Retinal pigment epithelial cell (primary cell): Measurements from ENCODE around the gene UVRAG.

Source experiments
- DNase-seq: peaks from one replicate; pipeline ENCODE4 v3.0.0-alpha.2; 2010; ENCODE audit warnings: low read depth
- H3K4me3 ChIP-seq: 2 replicates; pipeline ENCODE4 v1.5.1; 2011; ENCODE audit warnings: mild to moderate bottlenecking, low read length, control low read depth, moderate library complexity
- TF ChIP-seq, protein P1 (sequence below): conservative IDR thresholded peaks from 2 replicates; pipeline ENCODE4 v1.5.1; 2011; ENCODE audit warnings: low read depth, low read length, control low read depth, inconsistent platforms

UVRAG gene

DNA sequence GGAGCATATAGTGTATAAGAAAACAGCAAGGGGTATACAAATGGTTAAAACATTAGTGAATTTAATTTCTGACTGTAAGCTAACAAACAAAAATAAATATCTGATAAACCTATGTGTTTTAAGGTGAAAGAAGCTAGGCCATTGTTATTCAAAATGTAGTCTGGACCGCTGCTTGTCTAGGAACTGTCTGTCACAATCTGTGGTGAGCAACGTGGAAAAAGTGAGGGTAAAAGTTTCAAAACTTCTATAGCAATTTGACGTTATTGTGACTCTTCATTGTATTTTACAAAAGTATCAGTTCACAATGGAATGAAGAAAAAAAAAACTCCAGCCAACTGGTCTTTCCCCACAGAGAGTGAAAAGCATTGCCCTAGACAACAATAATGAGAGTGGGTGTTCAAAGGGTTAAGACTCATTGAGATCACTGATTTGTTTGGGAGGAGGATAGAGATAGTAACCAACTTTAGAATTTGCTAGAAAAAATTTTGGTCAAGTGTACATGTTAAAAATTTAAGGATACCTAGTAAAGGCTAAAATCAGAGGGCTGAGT, 79.1 kb downstream of the UVRAG start:
- DNase-seq = no peak
- TF ChIP-seq, protein P1, sequence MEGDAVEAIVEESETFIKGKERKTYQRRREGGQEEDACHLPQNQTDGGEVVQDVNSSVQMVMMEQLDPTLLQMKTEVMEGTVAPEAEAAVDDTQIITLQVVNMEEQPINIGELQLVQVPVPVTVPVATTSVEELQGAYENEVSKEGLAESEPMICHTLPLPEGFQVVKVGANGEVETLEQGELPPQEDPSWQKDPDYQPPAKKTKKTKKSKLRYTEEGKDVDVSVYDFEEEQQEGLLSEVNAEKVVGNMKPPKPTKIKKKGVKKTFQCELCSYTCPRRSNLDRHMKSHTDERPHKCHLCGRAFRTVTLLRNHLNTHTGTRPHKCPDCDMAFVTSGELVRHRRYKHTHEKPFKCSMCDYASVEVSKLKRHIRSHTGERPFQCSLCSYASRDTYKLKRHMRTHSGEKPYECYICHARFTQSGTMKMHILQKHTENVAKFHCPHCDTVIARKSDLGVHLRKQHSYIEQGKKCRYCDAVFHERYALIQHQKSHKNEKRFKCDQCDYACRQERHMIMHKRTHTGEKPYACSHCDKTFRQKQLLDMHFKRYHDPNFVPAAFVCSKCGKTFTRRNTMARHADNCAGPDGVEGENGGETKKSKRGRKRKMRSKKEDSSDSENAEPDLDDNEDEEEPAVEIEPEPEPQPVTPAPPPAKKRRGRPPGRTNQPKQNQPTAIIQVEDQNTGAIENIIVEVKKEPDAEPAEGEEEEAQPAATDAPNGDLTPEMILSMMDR = no peak
- no peak overlapping the region for H3K4me3 ChIP-seq

DNA sequence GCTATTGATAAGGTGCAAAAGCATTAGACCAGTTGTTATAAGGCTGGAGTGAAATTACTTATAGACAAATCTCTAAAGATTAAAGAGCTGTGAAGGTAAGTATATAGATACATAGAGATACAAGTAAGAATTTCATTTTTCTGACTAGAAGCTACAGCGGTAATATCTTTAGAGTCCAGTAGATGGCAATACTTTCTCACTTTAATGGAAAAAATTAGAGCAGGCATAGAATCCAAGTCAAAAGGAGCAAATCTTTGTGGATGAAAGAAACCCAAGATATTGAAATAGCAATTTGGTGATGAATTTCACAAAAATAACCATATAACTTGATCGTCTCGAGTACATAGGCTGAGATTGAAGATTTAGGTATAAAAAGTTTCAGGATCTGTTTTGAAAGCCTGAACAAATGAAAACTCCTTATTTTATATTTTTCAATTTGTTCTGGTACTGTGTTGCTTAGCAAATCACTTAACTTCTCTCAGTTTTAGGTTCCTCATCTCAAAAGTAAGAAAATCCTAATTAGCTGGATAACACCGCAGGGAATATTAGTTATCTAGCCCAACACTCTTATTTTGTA, 81.9 kb downstream of the UVRAG start:
- TF ChIP-seq, protein P1 = peak; percentile 58
- no peak for DNase-seq
- no peak overlapping the region for H3K4me3 ChIP-seq

DNA sequence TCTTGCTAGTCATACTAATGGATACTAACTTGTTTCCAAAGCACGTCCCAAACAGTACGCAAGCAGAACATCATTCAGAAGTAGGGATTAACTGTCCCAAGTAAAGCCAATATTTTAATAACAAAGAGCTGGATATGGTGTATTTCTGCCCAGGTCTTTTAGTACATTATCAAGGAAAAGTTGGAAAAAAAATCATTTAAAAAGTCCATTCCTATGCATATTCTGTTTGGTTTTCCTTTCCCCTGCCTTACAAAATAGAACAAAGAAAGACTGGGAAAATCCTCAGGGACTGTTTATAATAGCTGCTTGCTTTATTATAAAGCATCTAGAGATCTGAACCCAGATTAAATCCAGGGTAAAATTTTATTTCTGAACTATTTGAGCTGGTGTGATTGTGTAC, 83.9 kb downstream of the UVRAG start:
- DNase-seq = no peak
- H3K4me3 ChIP-seq = no peak overlapping the region
- TF ChIP-seq, protein P1 = no peak

DNA sequence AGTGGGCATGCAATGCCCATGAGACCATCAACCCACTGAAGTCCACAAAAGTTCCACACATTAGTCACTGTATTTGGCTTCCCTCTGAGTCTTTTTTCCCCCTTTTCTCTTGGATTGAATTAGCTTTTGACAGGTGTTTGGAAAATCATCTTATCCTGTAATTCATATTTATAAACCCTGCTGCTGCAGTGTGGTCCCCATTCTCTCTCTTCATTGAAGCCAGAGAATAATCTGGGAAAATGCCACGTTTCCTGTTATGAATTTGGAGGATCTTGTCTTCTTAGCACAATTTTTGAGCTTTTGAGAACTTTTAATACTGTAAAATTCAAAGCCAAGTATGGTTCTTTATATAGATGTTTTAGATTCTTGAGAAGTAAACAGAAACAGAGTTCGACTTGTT, 84.8 kb downstream of the UVRAG start:
- DNase-seq = no peak
- TF ChIP-seq, protein P1 = no peak
- H3K4me3 ChIP-seq = no peak overlapping the region

DNA sequence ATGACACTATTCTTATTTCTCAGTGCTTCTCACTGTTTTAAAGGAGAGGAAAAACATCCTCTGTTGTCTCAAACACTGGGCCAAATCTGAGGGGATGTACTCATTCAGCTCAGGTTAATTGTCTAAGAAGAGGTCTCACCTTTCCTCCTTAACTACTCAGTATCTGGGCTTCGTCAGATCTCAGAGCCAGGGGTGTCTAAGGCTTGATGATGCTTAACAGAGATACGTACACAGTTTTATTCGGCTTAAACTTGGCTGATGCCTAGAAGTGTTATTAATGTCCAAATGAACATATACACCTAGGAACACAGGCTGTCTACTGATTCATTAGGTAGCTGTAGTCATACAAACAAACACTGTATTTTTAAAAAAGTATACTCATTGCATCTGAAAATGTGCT, 85.8 kb downstream of the UVRAG start:
- TF ChIP-seq, protein P1 = no peak
- no peak overlapping the region for H3K4me3 ChIP-seq
- no peak for DNase-seq

DNA sequence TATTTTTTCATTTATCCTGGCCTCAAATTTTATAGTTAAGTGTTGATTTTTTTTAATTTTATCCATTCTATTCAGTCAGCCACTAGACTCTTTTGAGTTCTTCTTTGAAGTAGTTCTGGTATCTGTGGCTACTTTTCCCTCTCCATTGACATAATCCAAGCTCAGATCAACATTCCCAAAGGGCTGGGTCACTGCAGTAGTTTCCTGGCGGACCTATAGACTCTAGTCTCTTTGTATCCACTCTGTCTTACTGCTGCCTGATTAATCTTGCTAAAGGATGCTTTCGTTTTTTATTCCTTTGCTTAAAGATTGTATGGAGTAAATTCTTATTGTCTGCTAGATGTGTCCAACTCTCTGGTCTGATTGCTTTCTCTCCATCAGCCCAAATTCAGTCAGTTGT, 87.6 kb downstream of the UVRAG start:
- TF ChIP-seq, protein P1 = no peak
- DNase-seq = no peak
- no peak overlapping the region for H3K4me3 ChIP-seq

DNA sequence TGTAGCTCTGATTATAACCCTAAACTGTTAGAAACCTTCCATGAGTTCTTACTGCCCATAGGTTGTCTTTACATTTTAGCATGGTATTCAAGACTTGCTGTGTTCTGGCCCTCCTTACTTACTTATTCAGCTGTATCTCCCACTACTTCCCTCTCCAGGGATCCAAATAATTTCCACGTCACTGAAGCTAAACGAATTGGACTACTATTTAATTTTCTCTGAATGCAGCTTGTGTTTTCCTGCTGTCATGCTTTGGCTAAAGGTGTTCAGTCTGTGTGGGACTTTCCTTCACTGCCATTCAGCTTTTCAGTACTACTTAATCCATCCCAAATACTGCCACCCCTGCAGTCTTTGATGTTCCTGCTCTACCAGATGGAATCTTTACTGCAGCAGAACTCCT, 88.3 kb downstream of the UVRAG start:
- DNase-seq = no peak
- TF ChIP-seq, protein P1 = no peak
- H3K4me3 ChIP-seq = no peak overlapping the region
